OCI-LY3 (cell line): Measurements from ENCODE around the gene SERINC2.

Experiments
- CTCF ChIP-seq: fragments of 200-600, 300-600 bp; sonication (generic); IDR thresholded peaks from 2 replicates; pipeline ENCODE4 v1.5.1; 2014; ENCODE audit warnings: antibody characterized with exemption, low read length, low read depth
- EZH2phosphoT487 ChIP-seq: fragments of 200-600 bp; shearing (Covaris generic); IDR thresholded peaks from 2 replicates; pipeline ENCODE4 v1.6.1; 2018; ENCODE audit warnings: antibody characterized with exemption, mixed run types, low read depth

GRCh38 chr1:31434101-31434871 lies 21.3 kb downstream of the SERINC2 start:
- TF ChIP-seq CTCF (no peak), EZH2phosphoT487 (no peak)
